CD14-positive monocyte (primary cell): ENCODE measurements around the gene FAM216A. TPM values are rescaled to one million over a fixed set of nuclear protein-coding genes. Genes with fewer than 3 reads are reported as not detected.

ENCODE experiments used
- DNase-seq, 3 donors: peaks; one replicate each; pipeline ENCODE4 v3.0.0-alpha.2; 2011 to 2022
- H2AFZ ChIP-seq: 2 replicates; pipeline ENCODE4 v1.6.0; 2012; ENCODE audit warnings: mild to moderate bottlenecking, low read depth, low read length, inconsistent platforms; ENCODE audit not compliant: insufficient read depth, poor library complexity, severe bottlenecking
- H3K27ac ChIP-seq, 2 donors: 1 replicate in 1 of 2; 2 replicates in 1 of 2; pipeline ENCODE4 v1.5.1; 2012 to 2013; ENCODE audit warnings: low read length in 2 of 2, control low read depth in 1 of 2, inconsistent platforms in 1 of 2, low read depth in 1 of 2, mild to moderate bottlenecking in 1 of 2
- H3K27me3 ChIP-seq, 2 donors: one replicate each; pipeline versions ENCODE4 v1.6.0 to v1.6.1; 2011 to 2013; ENCODE audit warnings: low read length in 2 of 2; ENCODE audit not compliant: control insufficient read depth in 2 of 2, insufficient read depth in 2 of 2
- H3K36me3 ChIP-seq, 2 donors: replicated peaks in 1 of 2; 1 replicate in 1 of 2; 2 replicates in 1 of 2; pipeline versions ENCODE4 v1.5.1 to v1.6.1; 2012 to 2013; ENCODE audit warnings: low read length in 2 of 2, control low read depth in 1 of 2, inconsistent platforms in 1 of 2, mild to moderate bottlenecking in 1 of 2; ENCODE audit not compliant: insufficient read depth in 2 of 2, control insufficient read depth in 1 of 2
- H3K4me1 ChIP-seq, 2 donors: 1 replicate in 1 of 2; 2 replicates in 1 of 2; pipeline versions ENCODE4 v1.5.1 to v1.6.1; 2012 to 2013; ENCODE audit warnings: low read length in 2 of 2, control low read depth in 1 of 2, inconsistent platforms in 1 of 2, mild to moderate bottlenecking in 1 of 2, moderate library complexity in 1 of 2; ENCODE audit not compliant: insufficient read depth in 2 of 2, control insufficient read depth in 1 of 2
- H3K4me2 ChIP-seq: replicated peaks from 2 replicates; pipeline ENCODE3; 2012; ENCODE audit warnings: low read length, moderate library complexity, mild to moderate bottlenecking; ENCODE audit not compliant: poor library complexity, severe bottlenecking; ENCODE audit errors: extremely low read depth
- H3K4me3 ChIP-seq, 3 experiments: fragments of 200-600 bp in 1 of 3; sonication (generic) in 1 of 3; replicated peaks in 1 of 3; 1 replicate in 2 of 3; 2 replicates in 1 of 3; pipeline ENCODE4 v1.5.1; 2011 to 2013; ENCODE audit warnings: low read length in 3 of 3, mild to moderate bottlenecking in 3 of 3, control low read depth in 2 of 3, low read depth in 2 of 3, inconsistent platforms in 1 of 3, moderate library complexity in 1 of 3
- H3K79me2 ChIP-seq: 2 replicates; pipeline ENCODE4 v1.6.0; 2012; ENCODE audit warnings: mild to moderate bottlenecking, control low read depth, inconsistent platforms, low read length, moderate library complexity; ENCODE audit not compliant: insufficient read depth
- H3K9ac ChIP-seq: 2 replicates; pipeline ENCODE4 v1.6.0; 2017; ENCODE audit warnings: low read length, mild to moderate bottlenecking; ENCODE audit not compliant: insufficient read depth, poor library complexity, severe bottlenecking
- H3K9me3 ChIP-seq, 2 donors: replicated peaks in 1 of 2; 1 replicate in 1 of 2; 2 replicates in 1 of 2; pipeline versions ENCODE4 v1.5.1 to v1.6.1; 2012 to 2013; ENCODE audit warnings: low read length in 2 of 2, control low read depth in 1 of 2; ENCODE audit not compliant: control insufficient read depth in 1 of 2, insufficient read depth in 1 of 2
- H4K20me1 ChIP-seq: 2 replicates; pipeline ENCODE4 v1.6.0; 2012; ENCODE audit warnings: mild to moderate bottlenecking, low read length, control low read depth, moderate library complexity; ENCODE audit not compliant: insufficient read depth
- H3K27ac Mint-ChIP-seq, 7 donors: one replicate each; pipeline ENCODE4 v1.8.0; 2020; ENCODE audit warnings: mild to moderate bottlenecking in 7 of 7, mixed read lengths in 7 of 7, moderate library complexity in 6 of 7, inconsistent platforms in 2 of 7
- H3K27me3 Mint-ChIP-seq, 3 donors: one replicate each; pipeline ENCODE4 v1.8.0; 2021 to 2022; ENCODE audit warnings: low read depth in 3 of 3, mild to moderate bottlenecking in 3 of 3, mixed read lengths in 3 of 3, moderate library complexity in 3 of 3, inconsistent platforms in 1 of 3
- H3K36me3 Mint-ChIP-seq, 2 donors: one replicate each; pipeline ENCODE4 v1.8.0; 2020; ENCODE audit warnings: mixed read lengths in 2 of 2, inconsistent platforms in 1 of 2, mild to moderate bottlenecking in 1 of 2
- H3K4me1 Mint-ChIP-seq: one replicate; pipeline ENCODE4 v1.8.0; 2020; ENCODE audit warnings: mild to moderate bottlenecking, mixed read lengths
- H3K4me3 Mint-ChIP-seq, 2 donors: one replicate each; pipeline ENCODE4 v1.8.0; 2020; ENCODE audit warnings: mild to moderate bottlenecking in 2 of 2, mixed read lengths in 2 of 2, moderate library complexity in 1 of 2
- H3K9me3 Mint-ChIP-seq, 7 donors: one replicate each; pipeline ENCODE4 v1.8.0; 2020 to 2022; ENCODE audit warnings: mixed read lengths in 7 of 7, mild to moderate bottlenecking in 6 of 7, moderate library complexity in 6 of 7, inconsistent platforms in 2 of 7
- CTCF ChIP-seq: fragments of 200-600 bp; IDR thresholded peaks from one replicate; pipeline ENCODE4 v1.8.0; 2022; ENCODE audit warnings: antibody characterized with exemption, mild to moderate bottlenecking
- WGBS: methylation state at CpG from one replicate; pipeline ENCODE4 v1.1.5; 2013; ENCODE audit warnings: missing lambda C conversion rate; ENCODE audit not compliant: insufficient coverage; 5-methylcytosine and 5-hydroxymethylcytosine counted together
- intact Hi-C, 2 donors: fragments of 100-400 bp; cut with micrococcal nuclease; formaldehyde crosslinking; loops; one replicate each; pipeline versions ENCODE4 v1.15.0 to v1.15.1; 2023
- polyA plus RNA-seq, 3 donors: library from polyadenylated mRNA; depleted of rRNA in 1 of 3; unstranded in 2 of 3; stranded (reverse) in 1 of 3; fragments of 300-500 nt in 2 of 3; fragments of >200 nt in 1 of 3; fragmentation: Illumina TruSeq in 2 of 3; gene quantifications; 1 replicate in 2 of 3; 2 replicates in 1 of 3; pipeline ENCODE4 v1.2.3, GENCODE V29; 2012 to 2021

Gene FAM216A
- polyA plus RNA-seq, 3 donors = 5.1 to 10.9 (median 6.2) TPM

- H3K9me3 ChIP-seq = no peaks in the 10 kb centered on the region
- Mint-ChIP-seq H3K9me3 (peaks cover 0 to 2% (median 0%) of the 10 kb centered on the region in 7 donors), H3K4me1 (peaks cover 27% of the 10 kb centered on the region), H3K27ac (peak overlapping the region in 5 of 7 donors; percentile 26 to 90 (median 78)), H3K27me3 (peaks cover 0 to 1% (median 0%) of the 10 kb centered on the region in 3 donors), H3K36me3 (peaks cover 26 to 41% of the 10 kb centered on the region in 2 donors), H3K4me3 (peak overlapping the region; percentile 16 to 26)
- H2AFZ ChIP-seq = no peak overlapping the region
- H3K36me3 ChIP-seq = peaks cover 27 to 34% of the 10 kb centered on the region in 2 donors
- H3K9ac ChIP-seq = peak overlapping the region; percentile 33
- H4K20me1 ChIP-seq = no peaks in the 10 kb centered on the region
- DNase-seq = peak in 1 of 3 donors; percentile 16
- no peaks in the 10 kb centered on the region for H3K27me3 ChIP-seq
- intact Hi-C loops = loop anchor here (5.0 kb wide), 2 partner anchors 36 to 141 kb away; partner anchors contain the start of genes RAD9B (in 1 of the 2) and VPS29 (in 1 of the 2)
- H3K79me2 ChIP-seq = peaks cover 77% of the 10 kb centered on the region
- 47% methylated on average over 4 of the region's 5 CpGs for WGBS
- H3K27ac ChIP-seq = peak overlapping the region; percentile 13 to 79
- H3K4me3 ChIP-seq = peak overlapping the region in 1 of 3 experiments; percentile 96
- peaks cover 23 to 34% of the 10 kb centered on the region in 2 donors for H3K4me1 ChIP-seq
- peak overlapping the region; percentile 100 for H3K4me2 ChIP-seq
- no peak for TF ChIP-seq CTCF
Observed at GRCh38 chr12:110466791-110467190, 1.9 kb upstream of the FAM216A start.

GRCh38 chr12:110467847-110468213 lies 815 bp upstream of the FAM216A start:
- H3K4me3 Mint-ChIP-seq = peak overlapping the region; percentile 100
- Histone ChIP-seq H3K36me3 (peaks cover 21 to 24% of the 10 kb centered on the region in 2 donors), H3K27ac (peak overlapping the region; percentile 60 to 79), H2AFZ (peak overlapping the region; percentile 100), H3K9me3 (no peaks in the 10 kb centered on the region), H4K20me1 (no peaks in the 10 kb centered on the region), H3K4me2 (peak overlapping the region; percentile 100), H3K9ac (peak overlapping the region; percentile 80), H3K79me2 (peaks cover 72% of the 10 kb centered on the region), H3K27me3 (no peaks in the 10 kb centered on the region), H3K4me3 (peak overlapping the region; percentile 62 to 96 (median 76)), H3K4me1 (peaks cover 23 to 34% of the 10 kb centered on the region in 2 donors)
- TF ChIP-seq CTCF = no peak
- peaks cover 25% of the 10 kb centered on the region for H3K4me1 Mint-ChIP-seq
- WGBS = 0% methylated on average over 12 of the region's 15 CpGs
- peaks cover 0 to 1% (median 0%) of the 10 kb centered on the region in 3 donors for H3K27me3 Mint-ChIP-seq
- peaks cover 21 to 31% of the 10 kb centered on the region in 2 donors for H3K36me3 Mint-ChIP-seq
- H3K27ac Mint-ChIP-seq = peak overlapping the region; percentile 90 to 98 (median 95)
- peaks cover 0 to under 1% (median 0%) of the 10 kb centered on the region in 7 donors for H3K9me3 Mint-ChIP-seq
- no peak for DNase-seq
- intact Hi-C loops = loop anchor here (1.0 to 5.0 kb wide), 5 partner anchors 17 to 139 kb away; partner anchors contain the start of genes RAD9B (in 2 of the 2), VPS29 (in 2 of the 2) and ARPC3 (in 1 of the 2)
